NCI-H1092 treated with DMSO at 0.1 percent for 48 hours (cell line): Measurements from ENCODE around the gene CEBPG.
A peak's percentile ranks its signal among the peaks of the same experiment; 100 is the strongest.

ENCODE experiments used
- DNase-seq: peaks from one replicate; lab custom pipeline; 2025; lab: John Stamatoyannopoulos, UW

The CEBPG gene

DNA sequence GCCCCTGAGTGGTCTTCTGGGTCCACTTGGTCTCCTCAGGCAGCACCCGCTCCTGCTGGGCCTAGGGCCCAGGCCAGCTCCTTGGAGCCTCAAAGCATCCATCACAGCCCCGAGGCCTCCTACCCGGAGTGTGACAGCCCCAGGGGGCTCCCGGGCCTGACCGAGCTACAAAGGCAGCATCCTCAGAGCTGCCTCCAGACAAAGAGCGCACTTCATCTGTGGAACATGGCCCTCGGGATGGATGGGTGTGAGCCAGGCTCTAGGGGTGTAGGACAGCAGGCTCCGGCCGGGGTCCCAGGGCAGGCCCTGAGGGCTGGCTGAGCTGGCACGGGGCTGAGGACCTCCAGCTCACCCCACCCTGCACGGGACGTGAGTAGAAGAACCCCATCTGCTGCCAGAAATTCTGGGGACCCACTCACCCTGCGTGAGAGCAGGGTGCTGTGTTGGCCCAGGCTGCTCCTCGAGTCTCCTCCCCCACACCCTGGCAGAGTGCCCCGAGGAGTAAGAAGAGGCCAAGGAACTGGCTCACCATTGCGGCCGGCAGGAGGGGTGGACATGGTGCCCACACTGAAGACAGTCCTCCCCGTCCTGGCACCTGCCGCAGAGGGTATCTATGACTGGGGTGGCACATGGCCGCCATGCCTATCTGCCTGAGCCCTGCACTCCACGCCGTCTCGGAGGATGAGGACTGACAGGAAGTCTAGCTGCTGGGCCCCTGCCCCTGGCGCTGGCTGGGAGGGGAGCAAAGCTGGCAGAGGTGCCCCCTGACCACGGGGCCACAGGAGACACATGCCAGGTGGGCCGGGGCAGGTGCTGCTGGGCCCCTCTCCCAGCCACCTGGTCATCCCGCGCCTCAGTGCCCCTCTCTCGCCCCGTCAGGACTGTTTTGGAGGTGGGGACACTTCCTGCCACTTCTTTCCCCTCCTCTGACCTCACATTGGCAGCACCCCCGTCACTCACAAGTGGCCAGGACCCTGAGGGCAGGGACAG lies 22.3 kb downstream of the CEBPG start:
- DNase-seq = no peak

DNA sequence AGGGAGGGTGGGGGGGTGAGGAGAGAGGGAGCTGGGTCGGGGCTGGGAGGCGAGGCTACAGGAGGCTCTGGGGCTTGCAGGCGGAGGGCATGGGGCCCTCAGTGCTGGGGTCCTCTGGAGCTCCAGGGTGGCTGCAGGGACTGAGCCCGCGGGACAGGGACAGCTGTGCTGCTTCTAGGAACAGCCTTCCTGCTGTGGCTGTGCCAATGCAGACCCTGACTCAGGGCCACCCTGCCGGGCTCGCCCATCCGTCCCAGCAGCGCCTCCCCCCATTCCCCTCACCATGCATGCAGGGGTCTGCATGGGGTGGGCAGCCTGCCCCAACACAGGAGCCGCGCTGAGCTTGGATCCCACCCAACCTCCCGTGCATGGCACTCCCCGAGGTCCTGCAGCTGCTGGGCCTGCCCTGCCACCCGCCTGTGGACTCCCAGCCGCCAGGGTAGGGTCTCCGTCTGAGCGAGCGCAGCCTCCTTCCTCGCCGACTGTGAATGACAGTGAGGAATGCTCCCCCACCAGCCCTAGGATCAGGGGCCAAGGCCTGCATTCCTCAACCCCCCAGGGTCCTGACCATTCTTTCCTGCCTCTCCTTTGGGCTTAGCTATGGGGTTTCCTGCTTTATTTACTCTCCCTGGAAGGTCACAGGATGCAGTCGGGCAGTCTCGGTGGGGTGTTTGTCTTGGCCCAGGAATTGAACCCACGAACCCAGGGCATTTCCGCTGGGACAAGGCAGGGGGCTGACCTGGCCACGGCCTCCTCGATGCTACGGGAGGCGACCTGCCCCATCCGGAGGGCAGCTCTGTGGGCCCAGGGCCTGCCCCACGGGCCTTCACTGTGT lies 23.4 kb downstream of the CEBPG start:
- no peak for DNase-seq

DNA sequence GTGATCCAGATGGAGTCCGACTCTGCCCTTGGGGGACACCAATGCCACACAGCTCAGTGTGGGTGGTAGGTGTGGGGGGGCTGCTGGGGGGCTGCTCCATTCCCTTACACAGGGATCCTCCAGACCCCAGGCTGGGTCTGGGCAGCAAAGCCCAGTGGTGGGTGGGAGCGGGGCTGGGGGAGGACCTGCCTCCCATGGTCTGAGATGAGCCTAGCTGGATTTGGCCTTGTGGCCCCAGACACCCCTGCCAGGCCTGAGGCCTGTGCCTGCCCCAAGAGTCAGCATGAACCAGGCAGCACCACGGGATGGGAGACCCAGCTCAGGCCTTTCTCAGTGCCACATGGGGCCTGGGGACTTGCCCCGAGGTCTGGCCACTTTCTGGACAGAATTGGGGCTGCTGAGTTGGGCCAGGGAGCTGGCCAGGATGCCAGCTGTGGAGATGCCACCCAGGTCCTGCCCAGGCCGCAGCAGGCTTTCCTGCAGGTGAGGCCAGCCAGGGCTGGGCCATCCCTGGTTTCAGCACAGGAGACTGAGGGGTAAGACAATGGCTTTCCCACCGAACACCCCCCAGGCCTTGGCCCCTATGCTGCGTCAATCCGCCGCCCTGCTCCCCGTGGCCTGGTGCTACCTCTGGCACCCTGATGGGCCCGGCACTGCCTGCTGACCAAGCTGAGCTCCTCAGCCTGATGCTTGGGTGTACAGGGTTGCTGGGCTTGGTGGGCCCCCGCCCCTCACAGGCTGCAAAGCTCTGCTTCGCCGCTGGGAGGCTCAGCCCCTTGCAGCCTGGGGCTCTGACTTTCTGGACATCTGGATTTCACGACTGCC lies 24.2 kb downstream of the CEBPG start:
- DNase-seq = no peak

DNA sequence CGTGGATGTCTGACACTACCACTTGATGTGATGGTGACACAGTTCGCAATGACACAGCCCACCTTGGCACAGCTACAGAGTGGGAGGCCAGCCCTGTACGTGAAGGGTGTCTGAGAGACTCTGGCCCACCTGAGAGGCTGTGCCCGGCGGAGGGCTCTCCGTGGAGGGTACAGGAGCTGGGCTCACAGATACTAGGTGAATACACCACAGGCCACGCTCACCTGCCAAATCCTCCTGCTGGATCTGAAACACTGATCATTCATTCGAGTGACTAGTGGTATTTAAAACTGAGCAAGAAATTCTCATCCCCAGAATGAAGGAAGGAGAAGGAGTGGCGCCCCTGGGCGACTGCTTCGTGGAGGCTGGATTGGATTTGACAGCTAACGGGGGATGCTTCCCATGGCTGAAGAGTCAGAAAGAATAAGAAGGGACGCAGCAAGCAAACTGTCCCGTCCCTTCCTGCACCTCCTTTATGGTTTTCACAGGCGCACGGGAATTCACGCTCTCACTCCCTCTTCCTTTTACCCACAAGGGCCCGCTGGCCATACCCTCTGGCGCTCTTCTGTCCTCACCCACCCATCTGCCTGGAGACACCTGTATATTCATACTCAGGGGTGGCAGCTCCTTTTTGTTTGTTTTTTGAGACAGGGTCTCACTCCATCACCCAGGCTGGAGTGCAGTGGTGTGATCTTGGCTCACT lies 25.0 kb downstream of the CEBPG start:
- DNase-seq = no peak

DNA sequence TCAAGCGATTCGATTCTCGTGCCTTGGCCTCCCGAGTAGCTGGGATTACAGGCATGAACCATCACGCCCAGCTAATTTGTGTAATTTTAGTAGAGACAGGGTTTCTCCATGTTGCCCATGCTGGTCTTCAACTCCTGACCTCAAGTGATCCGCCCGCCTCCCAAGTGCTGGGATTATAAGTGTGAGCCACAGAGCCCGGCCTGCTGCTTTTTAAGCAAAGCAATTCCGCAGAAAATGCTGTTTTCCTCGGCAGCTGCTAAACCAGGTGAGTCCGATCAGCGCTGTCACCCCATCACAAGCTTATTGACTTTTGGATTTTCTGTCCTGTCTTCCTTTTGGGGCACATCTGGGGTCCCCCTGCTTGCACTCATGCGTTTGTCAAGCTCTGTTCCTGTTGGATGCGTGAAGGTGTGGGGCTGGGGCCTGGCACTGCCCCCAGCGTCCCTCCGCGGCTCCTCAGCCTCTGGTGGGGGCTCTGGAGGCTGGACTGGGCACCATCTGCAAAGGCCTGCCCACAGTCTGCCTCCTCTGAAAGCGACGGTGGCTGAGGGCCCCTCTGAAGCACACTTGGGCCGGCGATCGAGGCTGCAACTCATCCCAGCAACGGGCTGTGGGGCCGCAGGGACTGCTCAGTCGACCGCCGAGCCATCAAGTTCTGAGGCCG lies 25.7 kb downstream of the CEBPG start:
- no peak for DNase-seq

DNA sequence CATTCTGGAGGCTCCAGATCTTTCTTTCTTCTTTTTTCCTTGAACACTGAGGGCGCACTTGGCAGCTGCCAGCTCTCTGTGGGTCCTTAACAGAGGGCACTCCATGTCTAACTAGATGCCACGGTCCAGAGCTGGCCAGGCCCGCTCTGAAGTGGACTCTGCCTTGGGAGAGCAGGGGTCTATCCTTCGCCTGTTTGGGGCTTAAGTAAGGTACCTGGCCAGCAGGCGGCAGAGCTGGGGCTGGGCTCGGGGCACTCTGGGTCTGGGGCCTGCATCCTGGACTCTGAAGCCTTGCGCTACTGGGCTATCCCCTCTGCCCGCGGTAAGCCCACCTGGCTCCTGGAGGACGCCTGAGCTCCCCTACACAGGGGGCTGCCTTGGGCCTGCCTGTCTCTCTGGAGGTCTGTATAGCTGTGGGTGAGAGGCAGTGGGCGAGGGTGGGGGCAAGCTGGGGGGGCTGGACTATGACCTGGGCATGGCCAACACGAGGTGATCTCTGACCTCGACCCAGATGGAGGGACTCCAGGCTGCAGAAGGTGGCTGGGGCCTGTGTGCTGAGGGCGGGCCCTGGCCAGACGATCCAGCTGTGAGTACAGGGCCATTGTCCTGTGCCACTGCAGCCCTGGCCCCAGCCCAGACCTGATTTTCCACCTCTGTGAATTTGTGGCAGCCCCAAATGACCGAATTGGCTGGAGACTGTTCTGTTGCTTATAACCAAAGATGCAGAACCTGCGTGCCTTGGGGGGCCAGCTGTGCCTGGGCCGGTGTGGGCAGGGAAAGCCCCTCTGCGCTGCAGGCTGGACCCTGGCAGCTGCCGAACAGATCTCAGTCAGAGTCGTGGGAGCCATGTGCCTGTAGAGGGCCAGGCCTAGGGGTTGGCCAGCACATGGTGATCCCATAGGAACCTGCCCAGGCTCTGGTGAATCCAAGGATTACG lies 26.5 kb downstream of the CEBPG start:
- DNase-seq = no peak

DNA sequence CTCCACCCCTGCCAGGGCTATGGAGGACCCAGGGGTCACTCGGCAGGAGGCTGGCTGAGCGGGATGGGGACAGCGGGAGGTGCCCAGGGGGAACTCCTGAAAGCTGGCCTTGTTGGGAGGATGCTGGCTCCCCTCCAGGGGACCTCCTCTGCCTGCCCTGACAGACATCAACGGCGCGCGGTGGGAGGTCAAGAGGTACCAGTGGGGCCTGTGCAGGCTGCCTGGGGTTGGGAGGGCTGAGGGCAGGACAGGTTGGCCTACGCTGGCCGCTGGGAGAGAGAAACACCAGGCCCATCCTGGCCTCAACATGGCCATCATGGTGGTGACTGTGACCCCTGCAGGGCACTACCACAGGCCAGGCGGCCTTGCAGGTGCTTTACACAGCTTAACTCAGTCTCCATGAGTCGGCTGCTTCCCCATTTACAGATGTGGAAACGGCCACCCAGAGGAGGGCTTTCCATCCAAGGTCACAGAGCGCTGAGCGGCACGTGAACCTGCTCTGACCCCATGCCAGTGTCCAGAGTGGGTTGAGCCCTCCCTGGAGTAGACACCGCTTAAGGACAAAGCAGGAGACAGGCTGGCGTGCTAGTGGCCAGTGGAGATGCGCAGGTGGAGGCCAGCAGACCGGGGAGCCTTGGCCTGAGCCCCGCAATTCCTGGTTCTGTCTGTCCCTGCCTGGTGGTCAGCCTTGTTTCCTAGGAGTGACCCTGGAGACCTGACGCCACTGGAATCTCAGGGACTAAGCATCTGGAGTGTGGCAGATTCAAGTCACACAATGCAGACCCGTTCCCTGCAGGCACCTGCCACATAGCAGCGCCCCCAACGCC lies 27.6 kb downstream of the CEBPG start:
- no peak for DNase-seq

DNA sequence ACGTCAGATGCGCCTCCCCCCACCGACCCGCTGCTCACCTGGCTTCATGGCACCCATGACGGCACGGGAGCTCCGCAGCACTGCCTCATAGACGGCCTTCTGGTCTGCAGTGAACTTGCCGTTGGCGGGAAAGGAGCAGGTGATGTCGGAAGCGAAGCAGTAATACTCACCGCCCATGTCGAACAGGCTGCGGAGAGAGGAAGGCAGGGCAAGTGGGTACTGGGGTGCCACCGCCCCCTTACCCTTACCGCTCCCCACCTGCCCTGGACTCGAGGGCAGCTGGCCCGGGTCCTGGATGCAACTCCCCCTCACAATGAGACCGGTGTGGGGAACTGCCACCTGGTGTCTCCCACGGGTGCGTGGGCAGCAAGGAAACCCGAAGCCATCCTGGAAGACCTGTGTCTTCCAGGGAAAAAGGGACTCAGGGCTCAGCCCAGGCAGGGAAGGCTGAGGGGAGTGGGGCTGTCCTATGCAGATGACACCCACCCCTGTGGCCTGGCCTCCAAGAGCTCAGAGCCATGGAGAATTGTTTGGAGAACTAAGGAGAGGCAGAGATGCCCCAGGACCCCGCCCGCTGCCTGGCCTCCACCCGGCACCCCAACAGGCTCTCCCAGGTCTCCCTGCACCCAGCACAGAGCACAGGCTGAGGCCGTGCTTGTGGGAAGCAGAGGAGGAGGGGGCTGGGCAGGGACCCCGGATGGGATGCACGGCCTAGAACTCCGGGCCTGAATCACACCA lies 28.3 kb downstream of the CEBPG start:
- no peak for DNase-seq

DNA sequence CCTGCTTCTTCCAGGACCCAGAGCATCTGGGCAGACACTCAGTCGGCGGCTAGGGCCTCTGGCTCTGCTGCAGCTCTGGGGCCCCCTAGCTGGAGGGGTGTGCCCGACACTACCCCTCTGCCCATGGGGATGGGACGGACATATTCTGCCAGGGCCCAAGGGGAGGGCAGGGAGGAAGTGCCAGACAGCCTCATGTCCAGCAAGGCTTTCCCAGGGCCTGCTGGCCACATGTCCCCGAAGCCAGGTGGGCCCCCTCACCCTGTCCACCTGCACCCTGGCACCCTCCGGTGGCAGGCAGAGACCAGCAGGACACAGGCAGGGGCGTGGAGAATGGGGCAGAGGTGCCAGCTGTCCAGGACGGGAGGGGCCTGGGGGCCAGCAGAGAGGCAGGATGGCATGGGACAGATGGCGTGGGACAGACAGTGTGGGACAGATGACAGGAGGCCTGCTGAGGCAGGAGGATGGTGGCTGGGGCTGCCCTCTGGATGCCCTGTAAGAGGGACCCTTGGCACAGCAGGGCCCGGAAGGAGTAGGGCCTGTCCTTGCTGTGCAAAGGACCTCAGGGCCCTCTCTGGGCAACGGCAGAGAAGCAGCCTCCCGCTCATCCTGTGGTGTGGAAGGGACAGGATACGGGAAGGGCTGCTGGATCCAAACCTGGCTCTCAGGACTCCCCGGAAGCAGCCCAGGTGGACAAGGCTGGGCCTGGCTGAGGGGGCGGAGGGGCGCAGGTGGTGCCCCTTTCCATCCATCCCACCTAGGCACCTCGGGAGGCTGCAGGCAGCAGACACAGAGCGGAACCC lies 29.1 kb downstream of the CEBPG start:
- DNase-seq = no peak

DNA sequence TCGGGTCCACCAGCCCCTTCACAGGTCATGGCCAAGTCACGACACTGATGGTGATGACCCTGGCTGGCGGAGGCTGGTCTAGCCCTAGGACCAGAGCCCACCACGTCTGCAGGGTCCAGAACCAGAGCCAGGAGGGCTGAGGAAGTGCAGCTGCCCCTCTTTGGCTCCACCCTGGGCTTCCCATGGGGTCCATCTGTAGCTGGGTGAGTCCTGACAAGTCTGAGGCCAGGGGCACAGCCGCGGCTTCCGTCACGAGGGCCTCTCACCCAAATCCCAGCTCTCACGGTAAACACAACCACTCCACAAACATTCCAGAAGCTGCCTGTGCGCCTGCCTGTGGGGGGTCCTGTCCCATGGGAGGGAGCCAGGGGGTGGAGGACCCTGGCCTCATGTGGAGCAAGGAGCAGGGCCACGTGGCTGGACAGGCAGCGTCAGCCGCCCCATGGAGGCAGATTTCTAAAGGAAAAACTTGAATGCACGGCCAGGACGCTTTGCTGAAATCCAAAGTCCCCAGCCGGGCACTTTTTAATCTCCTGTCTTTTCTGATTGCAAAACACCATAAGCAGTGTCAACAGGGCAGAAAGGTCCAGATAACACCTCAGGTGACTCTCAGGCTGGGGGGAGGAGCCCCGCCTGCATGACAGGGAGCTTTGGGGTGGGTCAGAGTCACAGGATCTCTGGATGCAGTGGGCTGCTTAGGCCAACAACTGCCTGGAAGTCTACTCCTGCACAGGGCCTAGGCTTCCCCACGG lies 29.9 kb downstream of the CEBPG start:
- no peak for DNase-seq

DNA sequence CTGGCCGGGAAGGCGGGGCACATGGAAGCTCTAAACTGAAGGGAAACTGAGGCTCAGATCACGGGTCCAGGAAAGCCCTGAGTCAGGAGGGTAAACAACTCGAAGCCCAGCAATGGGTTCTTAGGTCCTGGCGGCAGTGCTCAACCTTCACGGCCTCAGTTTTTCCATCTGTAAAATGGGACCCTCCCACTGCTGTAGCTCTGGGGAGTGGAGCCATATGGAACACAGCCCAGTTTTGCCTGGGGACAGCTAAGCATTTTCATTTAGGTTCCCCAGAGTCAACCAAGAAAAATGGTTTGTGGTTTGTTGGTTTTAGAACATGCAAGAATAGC lies 30.4 kb downstream of the CEBPG start:
- no peak for DNase-seq

DNA sequence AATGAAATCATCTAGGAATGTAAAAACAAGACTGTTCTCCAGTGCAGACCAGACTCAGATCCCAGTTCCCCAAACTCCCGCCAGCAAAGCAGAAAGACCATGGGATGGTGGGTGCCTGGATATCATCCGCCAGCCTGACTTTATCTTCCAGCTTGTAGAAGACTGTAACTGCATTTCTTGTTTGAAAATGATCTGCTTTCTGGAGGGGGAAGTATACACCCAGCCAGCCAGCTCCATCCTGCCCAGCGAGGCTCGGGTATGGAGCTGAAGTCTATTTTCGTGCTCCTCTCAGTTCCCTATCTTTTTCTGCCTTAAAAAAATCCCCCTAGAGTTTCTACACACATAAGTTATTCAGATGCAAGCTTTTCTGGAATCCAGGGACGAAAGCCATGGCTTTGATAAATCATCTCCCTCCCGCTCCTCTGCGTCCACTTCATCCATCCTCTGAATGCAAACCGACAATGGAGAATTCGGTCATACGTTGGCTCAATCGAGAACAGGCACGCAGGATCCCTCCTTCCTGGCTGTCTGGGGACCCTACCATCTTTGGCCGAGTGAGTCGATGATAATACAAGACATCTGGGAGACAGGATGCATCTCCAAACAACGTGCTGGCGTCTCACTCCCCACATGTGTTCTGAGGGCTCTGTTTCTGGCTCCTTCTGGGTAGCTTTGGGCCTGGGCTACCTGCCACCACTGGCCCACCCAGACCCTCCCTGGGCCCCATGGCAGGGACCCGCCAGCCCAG lies 31.2 kb downstream of the CEBPG start:
- DNase-seq = no peak

DNA sequence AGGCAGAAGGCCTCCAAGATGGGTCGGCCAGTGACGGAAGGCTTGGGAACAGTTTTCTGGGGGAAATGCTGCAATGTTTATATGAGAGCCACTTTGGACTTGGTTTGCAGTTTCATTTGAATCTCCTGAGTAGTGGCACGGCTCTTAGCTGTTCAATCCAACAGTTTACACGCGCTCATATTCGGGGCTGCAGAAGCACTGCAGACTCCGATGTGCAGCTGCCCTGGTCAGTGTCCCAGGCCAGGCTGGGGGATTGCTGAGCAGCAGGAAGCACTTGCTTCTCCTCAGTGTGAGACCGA lies 31.7 kb downstream of the CEBPG start:
- no peak for DNase-seq

DNA sequence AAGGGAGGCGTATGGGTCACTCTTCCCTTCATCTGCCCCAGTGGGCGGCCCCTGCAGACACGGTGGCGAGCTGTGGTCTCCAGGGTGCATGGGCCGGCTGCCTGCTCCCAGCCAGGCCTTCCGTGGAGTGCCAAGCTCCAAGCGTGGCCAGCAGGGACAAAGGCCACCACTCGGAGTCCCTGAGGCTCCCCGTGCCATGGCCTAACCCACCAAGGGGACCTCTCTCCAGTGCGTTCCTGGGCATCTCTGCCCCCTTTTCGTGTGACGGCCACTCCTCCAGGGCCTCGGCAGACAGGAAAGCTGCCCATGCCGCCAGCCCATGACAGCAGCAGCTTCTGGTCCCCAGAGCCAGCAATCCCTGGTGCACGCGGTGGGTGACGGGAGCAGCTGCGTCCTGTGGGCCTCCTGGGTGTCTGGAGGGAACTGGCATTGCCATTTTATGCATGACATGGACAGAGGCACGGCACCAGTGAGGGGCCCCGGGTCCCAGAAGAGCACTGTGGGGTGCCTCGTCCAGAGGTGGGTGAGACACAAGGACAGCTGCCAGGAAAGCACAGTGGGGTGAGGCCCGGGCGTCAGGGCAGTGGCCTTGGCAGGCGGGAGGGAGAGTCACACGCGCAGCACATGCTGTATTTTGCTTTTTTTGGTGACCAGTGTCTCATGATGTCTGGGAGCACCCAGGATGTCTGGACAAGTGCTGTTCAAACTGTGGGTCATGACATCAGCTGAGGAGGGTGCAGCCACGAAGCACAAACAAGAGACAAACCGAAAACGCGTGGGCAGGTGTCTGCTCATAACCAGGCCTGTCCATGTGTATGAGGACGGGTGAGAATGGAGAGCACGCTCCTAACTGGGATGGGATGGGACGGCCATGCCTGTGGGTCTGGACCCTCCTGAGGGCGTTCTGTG lies 32.3 kb downstream of the CEBPG start:
- no peak for DNase-seq

DNA sequence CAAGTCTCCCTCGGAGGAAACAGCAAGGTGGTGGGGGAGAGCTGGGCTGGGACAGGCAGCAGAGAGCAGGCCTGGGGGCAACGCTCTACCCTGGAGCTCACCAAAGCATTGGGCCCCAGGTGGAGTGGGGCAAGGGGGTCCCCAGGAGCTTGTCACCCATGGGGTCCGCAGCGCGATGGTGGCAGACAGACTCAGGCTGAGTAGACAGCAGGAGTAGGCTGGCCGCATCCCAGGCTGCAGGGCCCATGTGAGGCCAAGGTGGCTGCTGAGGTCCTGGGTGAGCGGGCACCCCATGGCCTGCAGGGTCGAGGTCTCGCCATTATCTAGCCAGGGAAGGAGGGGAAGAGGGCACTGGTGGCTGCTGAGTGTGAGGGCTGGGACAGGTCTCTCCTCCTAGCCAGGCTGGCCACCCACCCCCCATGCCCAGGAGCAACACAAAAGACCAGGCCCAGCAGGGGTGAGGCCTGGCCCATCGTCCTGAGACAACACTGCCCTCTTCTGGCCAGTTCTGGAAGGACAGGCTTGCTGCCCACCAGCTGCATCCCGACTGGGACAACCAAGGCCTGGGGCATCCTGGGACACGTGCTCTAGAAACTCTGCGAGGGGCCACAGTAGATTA lies 33.1 kb downstream of the CEBPG start:
- peak; percentile 26 for DNase-seq
